Endometrium (tissue), 2 donors: ENCODE data around the gene RASD2.
"Not testable (repeated sequence)": the region's sequence is repeated elsewhere in the genome, so short reads cannot be mapped to it uniquely, and the experiment has no call there.

Experiments used
- FAIRE-seq: peaks from 2 replicates; lab custom pipeline; 2012; peaks lifted over from hg19 to GRCh38; lab: Jason Lieb, UNC
- donor health status: control.
- donor health status: control.

Gene RASD2

GRCh38 chr22:35540595-35541253 lies at the start of gene RASD2:
TSS of gene RASD2 (plus strand) at chr22:35540831. CDS start at chr22:35546810, 5,979 bp downstream.
- FAIRE-seq = no peak

- not testable (repeated sequence) for FAIRE-seq
These were observed 49.3 kb upstream of the RASD2 start for GRCh38 chr22:35491061-35491907.

GRCh38 chr22:35491908-35492380 lies 48.7 kb upstream of the RASD2 start:
- FAIRE-seq = no peak

GRCh38 chr22:35493074-35493473 lies 47.6 kb upstream of the RASD2 start:
- no peak for FAIRE-seq

- FAIRE-seq = not testable (repeated sequence)
These were observed 44.9 kb upstream of the RASD2 start for GRCh38 chr22:35495711-35496110.

GRCh38 chr22:35496768-35497312 lies 43.8 kb upstream of the RASD2 start:
- FAIRE-seq = no peak

GRCh38 chr22:35498026-35498800 lies 42.4 kb upstream of the RASD2 start:
- no peak for FAIRE-seq

- FAIRE-seq = no peak
These were observed 37.8 kb upstream of the RASD2 start for GRCh38 chr22:35502836-35503235.

GRCh38 chr22:35505399-35506258 lies 35.0 kb upstream of the RASD2 start:
- FAIRE-seq = no peak

GRCh38 chr22:35506259-35506570 lies 34.4 kb upstream of the RASD2 start:
- FAIRE-seq = no peak

- FAIRE-seq = not testable (repeated sequence)
These were observed 32.8 kb upstream of the RASD2 start for GRCh38 chr22:35507851-35508250.

- no peak for FAIRE-seq
These were observed 31.2 kb upstream of the RASD2 start for GRCh38 chr22:35509451-35509850.

- FAIRE-seq = no peak
These were observed 30.7 kb upstream of the RASD2 start for GRCh38 chr22:35509960-35510359.

GRCh38 chr22:35510481-35510934 lies 30.1 kb upstream of the RASD2 start:
- no peak for FAIRE-seq

- FAIRE-seq = no peak
These were observed 29.7 kb upstream of the RASD2 start for GRCh38 chr22:35510951-35511350.

GRCh38 chr22:35514366-35514765 lies 26.3 kb upstream of the RASD2 start:
- FAIRE-seq = no peak

GRCh38 chr22:35515952-35516351 lies 24.7 kb upstream of the RASD2 start:
- not testable (repeated sequence) for FAIRE-seq

- FAIRE-seq = no peak
These were observed 23.9 kb upstream of the RASD2 start for GRCh38 chr22:35516723-35517122.

GRCh38 chr22:35517207-35517606 lies 23.4 kb upstream of the RASD2 start:
- no peak for FAIRE-seq

- FAIRE-seq = no peak
These were observed 22.7 kb upstream of the RASD2 start for GRCh38 chr22:35517769-35518530.

- no peak for FAIRE-seq
These were observed 21.8 kb upstream of the RASD2 start for GRCh38 chr22:35518811-35519210.
